GM19239 (cell line): Measurements from ENCODE around the gene RBM38.

Experiments used
- DNase-seq: peaks from one replicate; pipeline ENCODE4 v3.0.0; 2011; ENCODE audit warnings: low spot score; ENCODE audit not compliant: insufficient read length
- FAIRE-seq: peaks from 2 replicates; lab custom pipeline; 2011; peaks lifted over from hg19 to GRCh38; lab: Jason Lieb, UNC

RBM38 gene

GRCh38 chr20:57374343-57374930 is 16.8 kb upstream of the RBM38 start:
- FAIRE-seq (no peak), DNase-seq (no peak)

DNA sequence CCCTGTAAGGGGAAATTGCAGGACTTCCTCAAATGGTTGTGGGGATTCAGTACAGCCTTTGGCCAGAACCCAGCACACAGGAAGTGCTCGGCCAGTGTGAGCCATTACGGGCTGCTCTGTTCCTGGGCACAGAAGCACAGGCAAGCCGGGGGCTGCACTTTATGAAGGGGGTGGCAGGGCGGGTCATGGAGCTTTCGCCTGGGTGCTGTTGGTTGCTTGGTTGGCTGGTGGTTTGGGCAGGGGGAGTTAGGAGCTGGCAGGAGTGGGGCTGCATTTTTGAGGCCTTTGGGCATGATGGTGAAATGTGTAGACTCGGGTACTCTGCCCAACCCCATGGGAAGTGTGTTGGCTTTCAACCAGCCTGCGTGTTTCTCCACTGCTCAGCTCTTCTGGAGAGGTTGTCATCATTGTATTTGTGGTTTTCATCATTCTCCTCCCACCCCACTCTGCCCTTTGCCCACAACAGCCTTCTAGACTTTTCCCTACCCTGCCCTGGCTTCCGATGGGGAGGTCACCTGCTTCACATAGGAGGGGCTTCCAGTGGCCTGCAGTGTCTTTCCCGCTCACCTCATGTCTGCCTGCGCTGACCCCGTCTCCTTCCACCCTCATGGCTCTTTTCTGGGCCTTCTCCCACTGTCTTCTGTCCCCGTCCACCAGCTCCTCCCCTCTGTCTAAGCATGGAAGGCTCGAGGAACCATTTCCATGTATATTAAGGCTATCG is 16.1 kb upstream of the RBM38 start:
- no peak for FAIRE-seq

DNA sequence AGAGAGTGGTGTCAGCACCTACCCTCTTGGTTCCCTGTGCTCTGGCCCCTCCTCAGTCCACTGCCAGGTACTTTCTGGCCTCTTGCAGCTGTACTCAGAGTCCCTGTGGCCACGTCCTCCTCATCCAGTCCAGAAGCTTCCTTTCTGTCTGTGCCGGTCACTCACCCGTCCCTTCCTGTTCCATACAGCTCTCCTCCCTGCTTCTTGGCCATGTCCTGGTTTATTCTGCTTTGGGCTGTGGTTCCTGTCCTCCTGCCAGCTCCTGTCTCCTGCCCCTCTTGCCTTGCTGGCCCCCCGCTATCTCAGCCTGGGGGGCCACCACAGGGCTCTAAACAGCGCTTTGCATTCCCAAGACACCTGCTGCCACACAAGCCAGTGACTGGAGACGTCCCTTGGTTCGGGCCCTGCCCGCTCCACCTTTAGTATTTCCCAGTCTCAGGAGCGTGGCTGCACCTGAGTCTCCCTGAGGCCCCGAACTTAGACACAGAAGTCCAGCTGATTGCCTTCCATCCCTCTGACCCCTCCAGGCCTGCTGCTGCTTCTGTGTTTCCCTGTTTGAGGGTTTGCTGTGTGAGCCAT is 15.5 kb upstream of the RBM38 start:
- FAIRE-seq (no peak), DNase-seq (no peak)

More for the DNA sequence above, 16.1 kb upstream of the RBM38 start:
- no peak for DNase-seq

GRCh38 chr20:57377350-57377749 is 13.8 kb upstream of the RBM38 start:
- DNase-seq (no peak), FAIRE-seq (no peak)

- no peak for FAIRE-seq
Observed at GRCh38 chr20:57378107-57378506, 13.1 kb upstream of the RBM38 start.

DNA sequence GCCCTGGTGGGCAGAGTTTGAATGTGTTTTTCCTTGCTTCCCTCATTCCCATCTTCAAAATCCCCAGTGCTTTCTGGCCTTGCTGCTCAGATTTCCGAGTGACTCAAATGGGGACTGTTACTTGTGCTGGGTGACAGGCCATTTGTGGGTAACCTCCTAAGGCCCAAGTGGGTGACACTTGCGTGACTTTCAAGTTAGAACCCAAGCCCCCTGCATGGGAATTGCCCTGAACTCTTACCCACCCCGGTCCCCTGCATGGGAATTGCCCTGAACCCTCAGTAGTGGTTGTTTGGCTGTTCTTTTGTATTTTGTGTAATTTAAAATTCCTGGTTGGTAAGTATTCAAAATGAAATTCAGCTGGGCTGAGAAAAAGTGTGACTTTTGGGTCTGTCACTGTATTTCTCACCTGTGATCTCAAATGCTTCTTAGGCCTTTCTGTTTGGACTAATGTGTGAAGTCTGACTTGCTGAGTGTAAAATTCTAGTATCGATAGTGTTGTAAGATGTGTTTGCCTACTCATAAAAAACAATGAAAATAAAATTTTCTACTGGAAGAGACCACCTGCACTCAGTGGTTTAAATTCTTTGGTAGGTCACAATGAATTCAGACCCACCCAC is 12.4 kb upstream of the RBM38 start:
- FAIRE-seq: no peak
- DNase-seq: no peak

More at GRCh38 chr20:57378107-57378506, 13.1 kb upstream of the RBM38 start:
- no peak for DNase-seq

- DNase-seq (no peak), FAIRE-seq (no peak)
Observed at GRCh38 chr20:57379263-57379647, 11.9 kb upstream of the RBM38 start.

GRCh38 chr20:57380081-57380750 is 11.0 kb upstream of the RBM38 start:
- FAIRE-seq: no peak

GRCh38 chr20:57381596-57382503 is 9.3 kb upstream of the RBM38 start:
- DNase-seq (peak; percentile 83), FAIRE-seq (peak; percentile 96)

More at GRCh38 chr20:57380081-57380750, 11.0 kb upstream of the RBM38 start:
- DNase-seq: no peak

DNA sequence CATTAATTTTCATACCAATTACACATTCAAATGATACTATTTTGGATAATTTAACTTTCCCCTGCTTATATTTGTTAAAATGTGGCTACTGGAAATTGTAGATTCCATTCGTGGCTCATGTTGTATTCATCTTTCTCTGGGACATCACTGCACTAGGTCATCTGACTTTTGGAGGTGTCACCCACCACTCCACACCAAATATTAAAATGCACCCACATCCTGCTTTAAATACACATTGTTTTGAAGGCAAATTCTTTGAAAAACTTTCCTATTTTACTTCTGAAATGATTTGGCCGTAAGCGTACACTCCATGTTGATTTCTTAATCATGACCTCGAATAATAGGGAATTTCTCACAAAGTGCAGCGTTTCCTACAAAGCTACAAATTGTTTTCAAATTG is 8.7 kb upstream of the RBM38 start:
- DNase-seq (no peak), FAIRE-seq (peak; percentile 60)

GRCh38 chr20:57383447-57384347 is 7.5 kb upstream of the RBM38 start:
- no peak for FAIRE-seq

GRCh38 chr20:57384486-57384885 is 6.7 kb upstream of the RBM38 start:
- no peak for FAIRE-seq
- DNase-seq: no peak

More at GRCh38 chr20:57383447-57384347, 7.5 kb upstream of the RBM38 start:
- no peak for DNase-seq

DNA sequence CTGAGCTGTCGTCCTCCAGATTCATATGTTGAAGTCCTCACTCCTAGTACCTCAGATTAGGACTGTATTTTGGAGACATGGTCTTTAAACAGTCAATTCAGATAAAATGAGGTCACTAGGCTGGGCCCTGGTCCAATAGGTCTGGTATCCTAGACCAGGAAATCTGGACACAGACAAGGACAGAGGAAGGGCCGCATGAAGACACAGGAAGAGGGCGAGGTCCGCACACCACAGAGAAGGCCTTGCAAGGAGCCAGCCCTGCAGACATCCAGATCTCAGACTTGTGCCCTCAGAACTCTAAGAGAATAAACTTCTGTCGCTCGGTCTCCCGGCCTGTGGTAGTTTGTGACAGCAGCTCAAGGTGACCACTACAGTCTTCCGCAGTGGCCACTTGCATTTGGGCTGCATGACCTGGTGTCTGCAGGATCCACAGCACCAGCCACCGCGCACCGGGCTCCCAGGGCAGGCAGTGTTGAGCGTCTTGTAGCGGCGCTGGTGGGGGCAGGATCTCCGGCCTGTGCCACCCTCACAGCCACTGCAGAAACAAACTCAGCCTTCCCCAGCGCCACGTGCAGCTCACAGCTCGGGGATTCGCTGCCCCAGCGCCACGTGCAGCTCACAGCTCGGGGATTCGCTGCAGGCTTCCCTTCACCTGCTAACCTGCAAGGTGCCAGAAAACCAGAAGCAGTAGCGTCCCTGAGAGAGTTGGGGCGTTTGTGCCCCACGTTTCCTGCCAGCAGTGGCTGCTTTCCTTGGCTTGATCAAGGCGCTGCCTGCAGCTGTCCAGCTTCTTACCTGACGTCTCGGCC is 6.0 kb upstream of the RBM38 start:
- DNase-seq: no peak

DNA sequence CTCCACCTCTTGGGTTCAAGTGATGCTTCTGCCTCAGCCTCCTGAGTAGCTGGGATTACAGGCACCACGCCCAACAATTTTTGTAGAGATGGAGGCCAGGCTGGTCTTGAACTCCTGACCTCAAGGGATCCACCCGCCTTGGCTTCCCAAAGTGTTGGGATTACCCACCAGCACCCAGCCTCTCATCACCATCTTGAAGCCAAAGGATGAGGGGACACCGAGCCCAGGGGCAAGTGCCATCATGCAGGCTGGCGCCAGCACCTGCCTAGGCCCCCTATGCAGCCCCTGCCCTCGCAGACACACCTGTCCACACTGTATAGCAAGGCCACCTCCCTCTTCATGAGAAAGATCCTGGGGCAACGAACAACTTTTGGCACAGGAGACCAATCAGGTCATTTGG is 5.3 kb upstream of the RBM38 start:
- FAIRE-seq: no peak

More for the DNA sequence above, 6.0 kb upstream of the RBM38 start:
- no peak for FAIRE-seq

DNA sequence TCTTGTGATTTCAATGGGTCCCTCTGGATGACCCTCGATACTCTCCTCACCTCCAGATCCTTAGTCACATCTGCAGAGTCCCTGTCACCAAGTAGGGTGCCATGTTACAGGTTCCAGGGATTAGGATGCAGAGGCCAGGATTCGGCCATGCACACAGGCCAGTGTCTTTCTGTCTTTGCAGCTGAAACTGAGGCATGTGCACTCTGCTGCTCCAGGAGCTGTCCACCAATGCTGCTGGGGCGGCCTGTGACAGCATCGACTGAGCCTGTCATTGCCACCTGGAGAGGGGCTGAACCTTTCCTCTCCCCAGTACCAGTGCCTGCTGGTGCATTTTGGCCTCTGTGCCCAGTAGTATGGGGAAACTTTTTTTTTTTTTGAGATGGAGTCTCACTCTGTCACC is 4.4 kb upstream of the RBM38 start:
- FAIRE-seq: no peak

More for the DNA sequence above, 5.3 kb upstream of the RBM38 start:
- DNase-seq: no peak

DNA sequence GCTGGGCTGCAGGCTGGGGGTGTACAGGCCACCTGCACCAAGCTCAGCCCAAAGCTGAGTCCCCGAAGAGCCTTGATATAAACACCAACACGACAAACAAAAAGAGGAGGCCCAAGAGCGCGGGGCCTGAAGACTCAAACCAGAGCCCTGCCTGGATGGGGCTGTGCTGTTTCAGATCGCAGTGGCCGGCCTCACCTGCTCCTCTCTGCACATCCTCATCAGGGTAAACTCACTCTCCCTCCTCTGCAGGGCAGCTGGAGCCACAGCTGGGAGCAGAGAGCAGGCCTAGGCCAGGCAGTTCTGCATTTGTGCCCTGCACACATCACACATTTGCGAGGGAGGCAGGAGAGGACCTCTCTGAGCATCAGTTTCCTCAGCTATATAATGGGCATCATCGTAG is 3.7 kb upstream of the RBM38 start:
- no peak for DNase-seq
- FAIRE-seq: no peak

More for the DNA sequence above, 4.4 kb upstream of the RBM38 start:
- DNase-seq: no peak

GRCh38 chr20:57387945-57388371 is 3.2 kb upstream of the RBM38 start:
- no peak for FAIRE-seq
- DNase-seq: no peak
